Astrocyte of the cerebellum (primary cell): ENCODE data around the gene GNG14.

Experiments
- DNase-seq: peaks from one replicate; pipeline ENCODE4 v3.0.0-alpha.2; 2011; ENCODE audit warnings: low read depth
- H3K4me3 ChIP-seq: 2 replicates; pipeline ENCODE4 v1.5.1; 2011; ENCODE audit warnings: mild to moderate bottlenecking, low read depth, low read length, moderate library complexity
- CTCF ChIP-seq: IDR thresholded peaks from 2 replicates; pipeline ENCODE4 v1.5.1; 2012; ENCODE audit warnings: low read length, low read depth, moderate library complexity, mild to moderate bottlenecking; ENCODE audit errors: missing control alignments
- in situ Hi-C: cut with HindIII; loops from 2 replicates; pipeline ENCODE4 v1.10.0; 2017; ENCODE audit warnings: low sequenced_read_pairs

GNG14 gene

GRCh38 chr19:12647047-12647446 is 40.8 kb upstream of the GNG14 start:
- no peak for DNase-seq
- in situ Hi-C loops = no loop called here
- no peak overlapping the region for H3K4me3 ChIP-seq
- no peak for TF ChIP-seq CTCF

GRCh38 chr19:12647490-12648071 is 40.2 kb upstream of the GNG14 start:
- TF ChIP-seq CTCF = no peak
- no peak overlapping the region for H3K4me3 ChIP-seq
- DNase-seq = no peak
- in situ Hi-C loops = no loop called here

- no peak for DNase-seq
- TF ChIP-seq CTCF = peak; percentile 38
- in situ Hi-C loops = no loop called here
- H3K4me3 ChIP-seq = peak overlapping the region; percentile 12
Observed at GRCh38 chr19:12648088-12648487, 39.7 kb upstream of the GNG14 start.

- no peak for TF ChIP-seq CTCF
- H3K4me3 ChIP-seq = no peak overlapping the region
- no peak for DNase-seq
- in situ Hi-C loops = no loop called here
Observed at GRCh38 chr19:12649941-12650340, 37.9 kb upstream of the GNG14 start.

- H3K4me3 ChIP-seq = no peak overlapping the region
- in situ Hi-C loops = no loop called here
- no peak for DNase-seq
- TF ChIP-seq CTCF = no peak
Observed at GRCh38 chr19:12652219-12652618, 35.6 kb upstream of the GNG14 start.

- no peak overlapping the region for H3K4me3 ChIP-seq
- in situ Hi-C loops = no loop called here
- no peak for DNase-seq
- no peak for TF ChIP-seq CTCF
Observed at GRCh38 chr19:12655546-12655945, 32.3 kb upstream of the GNG14 start.

GRCh38 chr19:12656899-12657571 is 30.8 kb upstream of the GNG14 start:
- in situ Hi-C loops = no loop called here
- no peak for TF ChIP-seq CTCF
- no peak for DNase-seq
- H3K4me3 ChIP-seq = no peak overlapping the region
